HG02623 (cell line): ENCODE results near the gene HSPB7.
"Not testable (repeated sequence)": the region's sequence is repeated elsewhere in the genome, so short reads cannot be mapped to it uniquely, and the experiment has no call there.

Experiments
- ATAC-seq: cut with Tn5 transposase; IDR thresholded peaks from one replicate; pipeline ENCODE4 v1.9.1; 2021; ENCODE audit warnings: moderate library complexity; ENCODE audit not compliant: unreplicated experiment

HSPB7 gene

DNA sequence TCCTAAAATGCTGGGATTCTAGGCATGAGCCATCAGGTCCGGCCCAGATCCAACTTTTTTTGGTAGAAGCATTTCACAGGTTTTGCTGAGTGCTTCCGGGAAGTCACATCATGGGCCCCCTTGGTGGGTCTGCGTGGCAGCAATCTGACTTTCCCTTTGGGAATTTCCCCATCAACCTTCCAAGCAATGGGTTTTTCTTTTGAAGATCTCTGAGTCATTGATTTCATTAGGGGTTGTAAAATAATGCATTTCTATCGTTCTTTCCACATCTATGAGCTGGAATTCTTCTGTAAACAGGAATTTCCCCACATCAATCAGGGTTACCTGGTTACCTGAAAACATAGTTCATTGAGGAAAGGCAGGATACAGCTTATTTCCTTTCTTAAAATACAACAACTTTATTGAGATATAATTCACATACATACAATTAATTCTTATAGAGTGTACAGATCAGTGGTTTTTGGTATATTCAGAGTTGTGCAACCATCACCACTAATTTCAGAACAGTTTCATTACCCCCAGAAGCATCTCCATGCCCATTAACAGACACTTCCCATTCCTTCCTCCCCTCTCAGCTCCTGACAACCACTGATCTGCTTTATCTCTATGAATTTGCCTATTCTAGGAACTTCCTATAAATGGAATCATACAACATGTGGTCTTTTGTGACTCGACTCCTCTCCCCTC, 32.1 kb downstream of the HSPB7 start:
- ATAC-seq: no peak

DNA sequence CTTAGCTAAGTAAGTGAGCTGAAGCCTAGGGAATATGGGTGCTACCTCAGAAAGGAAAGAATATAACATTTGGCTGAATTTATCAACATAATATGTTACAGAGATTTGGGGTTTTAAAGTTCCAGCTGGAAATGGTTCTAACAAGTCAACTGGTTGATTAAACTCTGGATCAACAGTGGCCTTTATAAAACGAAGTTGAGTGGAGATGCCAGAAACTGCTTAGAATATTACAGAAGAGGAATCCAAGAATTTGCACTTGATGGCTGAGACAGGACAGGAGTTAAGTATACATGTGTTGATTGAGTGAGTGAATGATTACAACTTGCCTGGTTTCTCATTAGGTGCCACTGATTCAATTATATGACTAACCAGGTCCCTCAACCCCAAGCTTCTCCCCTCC, 34.6 kb downstream of the HSPB7 start:
- ATAC-seq: no peak

GRCh38 chr1:15981679-15982078, 36.2 kb downstream of the HSPB7 start:
- no peak for ATAC-seq

DNA sequence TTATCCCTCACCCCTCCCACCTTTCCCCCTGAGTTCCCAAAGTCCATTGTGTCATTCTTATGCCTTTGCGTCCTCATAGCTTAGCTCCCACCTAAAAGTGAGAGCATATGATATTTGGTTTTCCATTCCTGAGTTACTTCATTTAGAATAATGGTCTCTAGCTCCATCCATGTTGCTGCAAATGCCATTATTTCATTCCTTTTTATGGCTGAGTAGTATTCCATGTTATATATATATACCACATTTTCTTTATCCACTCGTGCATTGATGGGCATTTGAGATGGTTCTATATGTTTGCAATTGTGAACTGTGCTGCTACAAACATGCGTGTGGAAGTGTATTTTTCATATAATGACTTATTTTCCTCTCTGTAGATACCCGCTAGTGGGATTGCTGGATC, 39.9 kb downstream of the HSPB7 start:
- not testable (repeated sequence) for ATAC-seq

DNA sequence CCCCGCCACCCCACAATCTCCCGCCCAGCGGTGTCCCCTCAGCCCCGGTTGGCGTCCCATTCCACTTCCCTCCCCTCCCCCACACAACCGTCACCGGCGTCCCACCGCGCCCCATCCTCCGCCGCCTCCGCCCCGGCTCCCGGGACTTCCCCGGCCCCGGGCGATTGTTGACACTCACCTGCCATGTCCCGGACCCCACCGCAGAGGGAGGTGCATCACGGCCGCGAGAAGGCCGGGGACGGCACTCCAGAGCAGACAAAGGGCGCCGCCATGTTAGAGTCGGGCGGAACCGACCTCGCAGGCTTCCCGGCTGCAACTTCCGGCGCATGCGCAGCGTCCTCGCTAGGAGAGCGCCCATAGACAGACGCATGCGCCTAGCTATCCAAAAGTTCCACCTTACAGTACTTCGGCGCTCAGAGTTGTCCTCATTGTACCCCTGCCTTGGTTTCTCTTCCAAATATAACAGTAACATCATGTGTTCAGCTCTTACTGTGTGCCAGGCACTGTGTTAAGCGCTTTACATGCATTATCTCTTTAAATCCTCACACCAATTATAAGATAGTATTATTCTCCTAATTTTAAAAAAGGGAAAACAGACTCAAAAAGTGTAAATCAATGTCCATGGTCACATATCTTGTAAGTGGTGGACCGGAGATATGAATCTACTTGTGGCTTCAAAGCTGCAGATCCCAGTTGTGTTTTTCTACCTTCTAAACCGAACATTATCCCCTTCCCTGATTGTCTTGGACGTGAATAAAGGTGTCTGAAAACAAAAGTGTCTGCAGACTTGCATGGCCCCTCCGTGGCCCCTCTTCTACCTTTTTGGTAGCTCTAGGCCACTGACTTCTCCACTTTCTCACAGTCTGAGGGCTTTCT, 41.8 kb downstream of the HSPB7 start, which contains the start of gene ZBTB17:
Gene ZBTB17, minus strand, starts transcription at position 297 of the 876 bp plus-strand sequence. CDS start 27,606 bp downstream, outside the sequence.
- ATAC-seq: peak; percentile 70

GRCh38 chr1:15975358-15975804, 42.5 kb downstream of the HSPB7 start:
- ATAC-seq: peak; percentile 60

- no peak for ATAC-seq
Observed at GRCh38 chr1:15974855-15975254, 43.0 kb downstream of the HSPB7 start.

GRCh38 chr1:15973772-15974171, 44.1 kb downstream of the HSPB7 start:
- ATAC-seq: no peak

DNA sequence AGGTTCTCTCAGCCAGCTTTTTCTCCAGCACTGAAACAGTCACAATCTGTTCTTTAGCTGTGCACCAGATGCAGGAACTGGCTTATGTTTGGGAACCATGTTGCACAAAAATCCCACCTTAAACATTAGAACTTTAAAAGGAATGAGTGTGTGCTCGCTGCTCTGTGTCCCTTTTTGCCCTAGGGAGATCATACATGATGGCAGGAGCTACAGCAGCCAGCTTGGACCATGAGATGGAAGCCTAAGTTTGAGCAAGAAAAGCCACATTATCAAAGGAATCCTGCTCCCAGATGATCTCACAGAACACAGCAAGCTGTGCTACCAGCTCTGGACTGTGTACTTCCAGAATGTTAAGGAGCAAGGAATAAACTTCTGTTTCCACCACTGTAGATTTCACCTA, 45.4 kb downstream of the HSPB7 start:
- ATAC-seq: no peak

DNA sequence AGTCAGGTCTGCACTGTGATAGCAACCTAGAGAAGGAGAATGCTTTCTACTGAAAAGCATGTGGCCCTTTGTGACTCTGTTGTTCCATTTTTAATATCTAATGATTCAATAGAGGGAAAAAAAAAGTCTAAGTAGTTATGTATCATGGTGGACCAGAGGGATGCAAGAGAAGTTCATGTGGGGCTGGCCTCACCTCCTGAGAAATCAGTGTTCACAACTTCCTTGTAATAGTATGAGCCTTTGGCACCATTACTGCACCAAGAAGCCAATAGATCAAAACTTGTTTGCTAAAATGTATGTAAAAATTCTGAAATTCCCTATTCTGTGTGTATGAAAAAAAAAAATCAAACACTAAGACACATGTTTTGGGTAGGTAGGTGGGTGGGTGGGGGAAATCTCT, 46.9 kb downstream of the HSPB7 start:
- no peak for ATAC-seq

GRCh38 chr1:15969321-15969880, 48.4 kb downstream of the HSPB7 start:
- no peak for ATAC-seq

GRCh38 chr1:15968172-15968571, 49.7 kb downstream of the HSPB7 start:
- ATAC-seq: no peak

DNA sequence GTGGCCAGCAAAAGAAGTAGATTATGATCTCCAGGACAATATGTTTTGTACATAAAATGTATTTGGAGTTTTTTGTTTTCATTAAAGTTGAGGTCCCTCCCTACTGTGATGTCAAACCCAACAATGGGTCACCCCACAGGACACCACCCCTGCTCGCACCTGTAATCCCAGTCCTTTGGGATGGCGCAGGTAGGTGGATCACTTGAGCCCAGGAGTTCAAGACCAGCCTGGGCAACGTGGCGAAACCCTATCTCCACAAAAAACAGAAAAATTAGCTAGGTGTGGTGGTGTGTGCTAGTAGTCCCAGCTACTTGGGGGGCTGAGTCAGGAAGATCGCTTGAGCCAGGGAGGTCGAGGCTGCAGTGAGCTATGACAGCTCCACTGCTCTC, 50.9 kb downstream of the HSPB7 start:
- no peak for ATAC-seq

DNA sequence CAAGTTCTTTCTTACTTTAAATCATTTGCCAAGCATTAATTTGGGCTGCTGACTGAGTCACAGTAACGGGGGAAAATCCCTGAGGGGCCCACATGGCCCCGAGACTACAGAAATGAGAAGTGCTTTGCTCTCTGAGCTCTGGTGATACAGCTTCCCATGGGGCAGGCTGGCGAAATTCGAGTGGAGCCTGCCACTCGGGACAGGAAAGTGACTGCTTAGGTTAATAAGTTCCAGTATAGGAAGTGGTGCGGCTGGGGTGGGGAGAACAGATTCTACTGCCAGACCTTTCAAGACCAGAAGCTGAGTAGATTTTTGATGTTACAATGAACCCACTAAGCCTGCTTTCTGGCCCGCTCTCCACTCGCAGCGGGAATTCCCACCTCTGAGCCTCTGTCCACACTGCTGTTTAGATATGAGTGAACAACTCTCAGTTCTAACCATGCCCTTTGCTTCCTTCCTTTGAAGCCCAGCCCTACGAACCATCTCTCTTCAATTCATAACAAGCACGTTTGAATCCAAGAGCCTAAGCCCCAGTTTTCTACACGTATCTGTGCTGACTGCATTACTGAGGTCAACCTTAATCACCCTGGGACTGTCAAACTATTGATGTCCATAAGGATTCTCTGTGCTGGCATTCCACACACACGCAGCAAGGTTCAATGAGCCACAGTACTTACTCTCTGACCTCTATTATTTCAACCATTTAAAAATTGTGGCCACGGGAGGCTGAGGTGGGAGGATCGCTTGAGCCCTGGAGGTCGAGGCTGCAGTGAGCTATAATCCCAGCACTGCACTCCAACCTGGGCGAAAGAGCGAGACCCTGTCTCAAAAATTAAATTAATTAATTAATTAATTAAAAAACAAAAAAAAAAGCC, 51.5 kb downstream of the HSPB7 start:
- peak; percentile 71 for ATAC-seq

GRCh38 chr1:15965228-15965767, 52.5 kb downstream of the HSPB7 start:
- ATAC-seq: no peak
